SU-DHL-6 (cell line): ENCODE data around the gene METAP1.

ENCODE experiments used
- EZH2phosphoT487 ChIP-seq: fragments of 200-600 bp; sonication (generic), shearing (Covaris generic); conservative IDR thresholded peaks from 2 replicates; pipeline ENCODE4 v1.6.1; 2018; ENCODE audit warnings: mild to moderate bottlenecking, antibody characterized with exemption, low read length, moderate library complexity, mixed read lengths
- TF ChIP-seq, protein P1 (sequence below): fragments of 200-600 bp; sonication (generic); IDR thresholded peaks from one replicate; pipeline ENCODE4 v1.5.1; 2017; ENCODE audit warnings: antibody characterized with exemption, mild to moderate bottlenecking, low read length, moderate library complexity; ENCODE audit not compliant: insufficient read depth, poor library complexity, severe bottlenecking

DNA sequence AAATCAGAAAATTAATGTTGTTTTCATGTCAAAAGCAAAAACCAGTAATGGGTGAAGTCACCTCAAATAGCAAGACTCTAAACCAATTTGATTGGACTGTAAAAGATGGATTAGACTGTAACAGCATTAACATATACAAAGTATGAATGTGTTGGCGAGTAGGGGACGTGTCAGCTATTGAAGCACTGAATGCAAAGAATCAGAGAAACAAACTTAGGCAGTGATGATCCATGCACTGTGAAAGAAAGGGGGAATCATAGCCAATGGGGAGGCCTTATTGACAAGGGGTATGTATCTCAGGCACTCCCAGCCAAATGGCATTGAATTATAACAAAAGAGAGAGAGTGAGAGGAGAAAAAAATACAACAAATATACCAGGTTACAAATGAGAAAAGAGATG lies 36.1 kb upstream of the METAP1 start:
- TF ChIP-seq, protein P1, sequence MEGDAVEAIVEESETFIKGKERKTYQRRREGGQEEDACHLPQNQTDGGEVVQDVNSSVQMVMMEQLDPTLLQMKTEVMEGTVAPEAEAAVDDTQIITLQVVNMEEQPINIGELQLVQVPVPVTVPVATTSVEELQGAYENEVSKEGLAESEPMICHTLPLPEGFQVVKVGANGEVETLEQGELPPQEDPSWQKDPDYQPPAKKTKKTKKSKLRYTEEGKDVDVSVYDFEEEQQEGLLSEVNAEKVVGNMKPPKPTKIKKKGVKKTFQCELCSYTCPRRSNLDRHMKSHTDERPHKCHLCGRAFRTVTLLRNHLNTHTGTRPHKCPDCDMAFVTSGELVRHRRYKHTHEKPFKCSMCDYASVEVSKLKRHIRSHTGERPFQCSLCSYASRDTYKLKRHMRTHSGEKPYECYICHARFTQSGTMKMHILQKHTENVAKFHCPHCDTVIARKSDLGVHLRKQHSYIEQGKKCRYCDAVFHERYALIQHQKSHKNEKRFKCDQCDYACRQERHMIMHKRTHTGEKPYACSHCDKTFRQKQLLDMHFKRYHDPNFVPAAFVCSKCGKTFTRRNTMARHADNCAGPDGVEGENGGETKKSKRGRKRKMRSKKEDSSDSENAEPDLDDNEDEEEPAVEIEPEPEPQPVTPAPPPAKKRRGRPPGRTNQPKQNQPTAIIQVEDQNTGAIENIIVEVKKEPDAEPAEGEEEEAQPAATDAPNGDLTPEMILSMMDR: no peak
- no peak for TF ChIP-seq EZH2phosphoT487
